GM10248 (cell line): ENCODE data around the gene LRP1.

Source experiments
- CTCF ChIA-PET: fragments of 300-600 bp; sonication (Branson Sonifier 250); formaldehyde crosslinking; extraction: SDS; loops from one replicate; lab custom pipeline; 2021; ENCODE audit warnings: antibody characterized with exemption; lab: Yijun Ruan, JAX
- POLR2A ChIA-PET: fragments of 350-650 bp; sonication (Branson Sonifier 250); formaldehyde crosslinking; extraction: SDS; loops from one replicate; lab custom pipeline; 2020; ENCODE audit warnings: antibody characterized with exemption; lab: Yijun Ruan, JAX
- DNase-seq: peaks from one replicate; pipeline ENCODE4 v3.0.0; 2012; ENCODE audit errors: extremely low spot score
- CTCF ChIP-seq: IDR thresholded peaks from 2 replicates; pipeline ENCODE4 v1.5.1; 2012; ENCODE audit warnings: mild to moderate bottlenecking, low read depth; ENCODE audit errors: extremely low read depth, missing control alignments, control extremely low read depth

The LRP1 gene

DNA sequence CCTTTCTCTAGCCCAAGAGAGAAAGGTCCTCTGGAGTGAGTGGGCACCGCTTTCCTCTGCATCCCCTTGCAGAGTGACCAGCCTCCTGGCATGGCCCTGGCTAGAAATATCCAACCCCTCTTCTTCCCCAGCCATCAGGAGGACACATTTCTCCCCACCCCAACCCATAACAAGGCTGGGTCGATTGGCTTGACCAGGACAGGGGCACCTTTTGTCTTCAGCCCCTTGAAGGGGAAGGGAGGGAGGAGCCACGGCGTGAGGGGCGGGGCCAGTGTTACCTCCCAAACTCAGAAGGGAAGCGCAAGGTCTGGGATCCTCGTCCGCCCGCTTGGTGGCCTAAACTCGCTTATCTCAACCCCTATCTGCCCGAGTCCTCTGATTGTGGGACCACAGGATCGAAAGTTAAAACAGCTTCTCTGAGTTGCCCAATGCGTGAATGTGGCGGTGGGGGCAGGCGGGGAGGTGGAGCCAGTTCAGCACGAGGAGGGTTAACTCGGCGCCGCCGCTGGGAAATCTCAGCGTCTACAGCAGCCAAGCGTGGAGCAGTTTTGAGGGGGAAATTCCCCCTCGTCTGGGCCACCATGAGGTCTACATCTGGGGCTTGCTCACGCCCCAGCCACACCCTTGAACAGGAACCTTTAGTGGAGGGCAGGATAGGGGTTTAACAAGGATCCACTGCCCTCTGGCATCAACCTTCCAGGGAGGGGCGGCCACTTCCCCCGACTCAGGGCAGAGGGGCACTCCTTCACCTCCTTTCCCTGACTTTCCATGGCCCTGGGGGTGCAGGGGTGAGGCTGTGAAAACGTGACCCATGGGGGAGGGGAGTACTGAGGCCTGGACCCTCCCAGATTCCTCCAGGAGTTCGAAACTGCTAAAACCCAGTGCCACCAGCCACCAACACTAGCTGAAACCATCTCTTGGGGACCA is 17.9 kb upstream of the LRP1 start:
- no peak for TF ChIP-seq CTCF
- ChIA-PET CTCF (interaction anchor here (0.6 to 11.7 kb wide), 20 partner anchors 16 to 477 kb away, joined by 3 to 224 read pairs (median 10); partner anchors contain the start of genes LRP1, NAB2, NEMP1 and SHMT2), POLR2A (interaction anchor here (0.6 to 3.0 kb wide), 6 partner anchors 11 to 788 kb away, joined by 3 to 15 read pairs (median 6); partner anchors contain the start of gene NAB2)
- peak; percentile 79 for DNase-seq

- peak; percentile 80 for DNase-seq
- CTCF ChIA-PET, result interaction anchor here (0.6 to 11.7 kb wide), 40 partner anchors 15 to 477 kb away, joined by 3 to 224 read pairs (median 6); partner anchors contain the start of genes LRP1, NAB2, NACA and NEMP1
- TF ChIP-seq CTCF, result no peak
- POLR2A ChIA-PET, result interaction anchor here (0.6 to 3.0 kb wide), 11 partner anchors 9 to 789 kb away, joined by 3 to 15 read pairs (median 5); partner anchors contain the start of genes NAB2 and NEMP1
Observed at GRCh38 chr12:57111031-57111734, 17.1 kb upstream of the LRP1 start, which contains the start of gene STAT6. TSS of gene STAT6 (minus strand) at chr12:57111362. CDS start at chr12:57108278, 3,084 bp downstream.

- POLR2A ChIA-PET, result interaction anchor here (0.5 to 3.0 kb wide), 12 partner anchors 12 to 396 kb away, joined by 3 to 15 read pairs (median 4); partner anchors contain the start of genes LRP1, NAB2, NEMP1 and SHMT2
- DNase-seq, result no peak
- CTCF ChIA-PET, result interaction anchor here (0.8 to 11.7 kb wide), 44 partner anchors 13 to 477 kb away, joined by 3 to 224 read pairs (median 6); partner anchors contain the start of genes HSD17B6, LRP1, NAB2 and NEMP1
- TF ChIP-seq CTCF, result peak; percentile 84
Observed at GRCh38 chr12:57112492-57113294, 15.6 kb upstream of the LRP1 start.

GRCh38 chr12:57116580-57117281 is 11.6 kb upstream of the LRP1 start:
- ChIA-PET POLR2A (interaction anchor here (0.7 kb wide), 1 partner anchor 38 kb away, joined by 4 read pairs; no protein-coding TSS in a partner anchor), CTCF (interaction anchor here (1.3 to 2.7 kb wide), 6 partner anchors 7 to 111 kb away, joined by 4 to 16 read pairs (median 8); no protein-coding TSS in a partner anchor)
- no peak for DNase-seq
- TF ChIP-seq CTCF, result no peak

DNA sequence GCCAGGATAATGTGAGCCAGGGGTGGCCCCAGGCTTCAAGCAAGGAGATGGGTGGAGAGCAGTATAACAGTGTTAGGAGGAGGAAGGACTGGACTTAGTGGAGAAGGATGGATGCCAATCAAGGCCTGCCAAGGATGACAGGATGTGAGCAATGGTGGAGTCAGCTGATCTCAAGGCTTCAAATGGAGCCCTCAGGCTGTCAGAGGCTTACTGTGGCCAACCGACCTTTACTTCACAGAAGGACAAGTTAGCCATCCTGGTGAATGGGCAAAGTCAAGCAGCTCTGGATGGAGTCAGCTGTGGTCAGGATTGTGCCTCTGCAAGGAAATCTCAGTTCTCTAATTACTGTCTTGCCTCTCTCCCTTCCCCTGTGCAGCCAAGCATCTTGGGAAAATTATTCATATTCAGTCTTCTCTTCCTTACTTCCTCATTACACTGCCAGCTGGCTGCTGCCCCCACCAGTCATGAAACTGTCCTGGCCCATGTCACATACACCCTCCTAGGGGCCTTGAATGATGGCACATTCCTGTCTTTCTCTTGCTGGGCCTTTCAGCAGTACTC is 9.5 kb upstream of the LRP1 start:
- ChIA-PET CTCF (interaction anchor here (1.0 to 2.7 kb wide), 5 partner anchors 8 to 352 kb away, joined by 3 to 10 read pairs (median 5); no protein-coding TSS in a partner anchor), POLR2A (interaction anchor here (0.6 kb wide), 1 partner anchor 12 kb away, joined by 4 read pairs; no protein-coding TSS in a partner anchor)
- TF ChIP-seq CTCF, result no peak
- no peak for DNase-seq
